HG03039 (cell line): ENCODE measurements around the gene GPX1.

Experiments used
- ATAC-seq: cut with Tn5 transposase; IDR thresholded peaks from one replicate; pipeline ENCODE4 v1.9.1; 2021; ENCODE audit warnings: mild to moderate bottlenecking, moderate library complexity; ENCODE audit not compliant: unreplicated experiment

Gene GPX1

DNA sequence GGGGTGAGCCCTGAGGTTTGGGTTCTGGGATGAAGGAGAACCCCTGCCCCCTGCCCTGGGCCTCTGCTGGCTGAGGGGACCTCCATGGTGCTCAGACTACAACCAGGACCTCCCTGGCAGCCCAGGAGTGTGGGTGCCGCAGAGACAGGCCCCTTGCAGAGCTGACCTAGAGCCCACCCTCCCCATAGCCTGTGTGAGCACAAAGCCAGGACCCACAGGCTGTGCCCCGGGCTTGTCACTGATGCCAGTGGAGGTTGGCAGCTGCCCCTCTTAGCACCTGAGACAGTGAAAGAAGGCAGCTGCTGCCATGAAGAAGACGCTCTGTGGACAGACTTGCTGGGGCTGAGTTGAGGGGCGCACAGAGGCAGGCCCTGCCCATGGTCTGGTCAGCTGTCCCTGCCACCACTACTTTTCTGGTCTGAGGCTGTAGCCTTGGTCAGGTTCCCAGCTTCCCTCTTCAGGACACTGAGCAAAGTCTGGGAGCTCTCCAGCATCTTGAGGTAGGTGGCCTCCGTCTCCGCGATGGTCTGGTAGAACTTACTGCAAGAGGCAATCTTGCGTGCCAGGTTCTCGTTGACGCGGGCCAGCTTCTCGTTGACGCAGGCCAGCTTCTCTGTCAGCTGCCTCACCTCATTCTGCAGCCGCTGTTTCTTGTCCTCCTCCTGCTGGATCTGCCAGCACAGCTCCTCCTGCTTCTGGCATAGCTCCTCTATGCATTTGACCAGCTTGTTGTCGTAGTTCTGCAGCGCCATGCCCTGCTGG lies 41.3 kb downstream of the GPX1 start:
- ATAC-seq, result no peak

DNA sequence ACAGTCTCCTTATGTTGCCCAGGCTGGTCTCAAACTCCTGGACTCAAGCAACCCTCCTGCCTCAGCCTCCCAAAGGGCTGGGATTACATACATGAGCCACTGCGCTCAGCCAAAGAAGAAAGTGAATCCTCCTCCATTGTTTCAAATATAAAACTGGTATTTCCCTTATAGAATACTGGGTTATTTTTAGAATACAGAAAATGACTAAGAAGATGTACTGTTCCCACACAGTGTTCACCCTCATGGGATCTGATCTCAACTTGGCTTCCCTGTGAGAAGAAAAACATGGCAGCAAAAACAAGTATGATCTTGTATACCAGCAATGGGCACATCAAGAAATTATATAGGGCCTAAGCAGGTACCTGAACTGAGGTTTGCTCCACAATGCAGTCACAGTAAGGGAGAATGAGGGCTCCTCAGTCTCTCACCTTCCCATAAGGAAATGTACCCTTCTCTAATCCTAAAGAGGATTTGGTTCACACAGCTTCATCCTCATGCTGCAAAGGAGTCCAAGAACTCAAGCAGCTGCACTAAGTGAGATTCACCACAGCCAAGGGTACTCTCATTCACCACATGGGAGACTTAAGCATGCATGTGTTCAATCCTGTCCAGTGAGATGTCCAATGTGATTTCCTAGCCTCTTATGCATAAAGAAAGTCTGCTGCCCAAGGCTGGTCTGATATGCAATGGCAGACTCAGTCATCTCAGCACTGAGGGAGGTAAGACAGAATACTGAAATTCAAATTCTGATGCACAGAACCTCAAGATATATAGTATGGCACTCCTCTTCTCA lies 44.1 kb downstream of the GPX1 start:
- ATAC-seq, result no peak

DNA sequence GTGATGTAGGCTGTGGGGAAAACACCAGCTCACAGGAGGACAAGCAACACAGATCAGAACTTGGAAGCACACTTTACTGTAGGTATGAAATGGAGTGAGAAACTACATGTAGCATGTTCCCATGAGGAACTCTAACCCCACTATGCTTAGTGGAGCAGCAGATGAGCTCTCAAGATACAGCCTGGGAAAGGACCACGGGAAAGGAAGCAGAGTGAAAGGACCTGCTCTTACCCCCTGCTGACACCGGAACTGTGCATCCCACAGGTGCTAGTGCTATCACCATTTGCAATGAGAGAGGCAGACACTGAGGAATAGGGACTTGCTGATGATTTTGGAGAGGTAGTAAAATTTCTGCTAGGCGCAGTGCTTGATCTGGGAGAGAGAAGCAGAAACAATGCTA lies 46.9 kb downstream of the GPX1 start:
- no peak for ATAC-seq

DNA sequence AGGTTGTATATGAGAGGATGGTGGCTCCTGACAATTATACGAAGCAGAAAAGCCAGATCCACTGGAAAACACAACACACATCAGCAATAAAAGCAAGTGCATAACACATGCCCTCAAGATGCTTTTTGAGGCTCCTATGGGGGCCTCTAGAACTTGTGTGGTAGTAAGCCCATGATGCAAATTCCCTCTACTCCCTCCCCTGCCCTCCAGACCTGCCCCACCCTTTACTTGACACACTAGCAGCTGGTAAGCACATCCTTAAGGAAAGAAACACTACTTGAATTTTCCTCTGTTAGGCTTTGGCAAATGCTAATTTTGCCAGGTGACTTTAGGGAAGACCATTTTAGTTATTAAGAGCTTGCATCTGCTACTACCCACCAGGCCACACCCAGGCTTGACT lies 47.5 kb downstream of the GPX1 start:
- no peak for ATAC-seq
